G401.6 (cell line): ENCODE measurements around the gene MEGF9.

Source experiments
- FAIRE-seq: peaks from 2 replicates; lab custom pipeline; 2012; peaks lifted over from hg19 to GRCh38; lab: Jason Lieb, UNC

Gene MEGF9

GRCh38 chr9:120702075-120702474 is 12.2 kb downstream of the MEGF9 start:
- FAIRE-seq, result no peak

- FAIRE-seq, result no peak
These were observed 13.0 kb downstream of the MEGF9 start for GRCh38 chr9:120701248-120701647.

GRCh38 chr9:120698766-120699165 is 15.5 kb downstream of the MEGF9 start:
- FAIRE-seq, result no peak

- FAIRE-seq, result no peak
These were observed 16.8 kb downstream of the MEGF9 start for GRCh38 chr9:120697448-120697847.

GRCh38 chr9:120696551-120697230 is 17.6 kb downstream of the MEGF9 start:
- FAIRE-seq, result no peak

- no peak for FAIRE-seq
These were observed 19.7 kb downstream of the MEGF9 start for GRCh38 chr9:120694559-120694958.

GRCh38 chr9:120693700-120694008 is 20.6 kb downstream of the MEGF9 start:
- no peak for FAIRE-seq

GRCh38 chr9:120692901-120693699 is 21.2 kb downstream of the MEGF9 start:
- FAIRE-seq, result no peak

GRCh38 chr9:120690372-120690771 is 23.9 kb downstream of the MEGF9 start:
- FAIRE-seq, result no peak

GRCh38 chr9:120689860-120690259 is 24.4 kb downstream of the MEGF9 start:
- FAIRE-seq, result no peak

- FAIRE-seq, result no peak
These were observed 25.5 kb downstream of the MEGF9 start for GRCh38 chr9:120688758-120689157.

- FAIRE-seq, result no peak
These were observed 31.1 kb downstream of the MEGF9 start for GRCh38 chr9:120683150-120683549.

- FAIRE-seq, result no peak
These were observed 33.1 kb downstream of the MEGF9 start for GRCh38 chr9:120681121-120681520.

GRCh38 chr9:120680579-120680978 is 33.7 kb downstream of the MEGF9 start:
- FAIRE-seq, result no peak

GRCh38 chr9:120680161-120680560 is 34.1 kb downstream of the MEGF9 start:
- no peak for FAIRE-seq

GRCh38 chr9:120677965-120678364 is 36.3 kb downstream of the MEGF9 start:
- FAIRE-seq, result no peak

- no peak for FAIRE-seq
These were observed 37.4 kb downstream of the MEGF9 start for GRCh38 chr9:120676767-120677402.

- no peak for FAIRE-seq
These were observed 45.9 kb downstream of the MEGF9 start for GRCh38 chr9:120668399-120668798.

- FAIRE-seq, result no peak
These were observed 50.3 kb downstream of the MEGF9 start for GRCh38 chr9:120663950-120664349.

- no peak for FAIRE-seq
These were observed 50.9 kb downstream of the MEGF9 start for GRCh38 chr9:120663380-120663779.

- no peak for FAIRE-seq
These were observed 51.8 kb downstream of the MEGF9 start for GRCh38 chr9:120662513-120662912.

GRCh38 chr9:120659676-120660075 is 54.6 kb downstream of the MEGF9 start:
- no peak for FAIRE-seq

- no peak for FAIRE-seq
These were observed 55.1 kb downstream of the MEGF9 start for GRCh38 chr9:120659209-120659608.
